GM12878 (cell line): Measurements from ENCODE around the gene ALDH1L2.

Source experiments
- EP300 ChIP-seq, 2 experiments: fragments of 150-350 bp in 1 of 2; IDR thresholded peaks; 2 replicates each; pipeline ENCODE4 v1.6.1; 2011 to 2012; ENCODE audit warnings: low read depth in 2 of 2, low read length in 2 of 2, borderline replicate concordance in 1 of 2, improper control_type of control experiment in 1 of 2, inconsistent platforms in 1 of 2; ENCODE audit not compliant: control insufficient read depth in 1 of 2
- HCFC1 ChIP-seq: fragments of 150-350 bp; IDR thresholded peaks from 2 replicates; pipeline ENCODE4 v1.6.1; 2014; ENCODE audit warnings: low read length
- MXI1 ChIP-seq: fragments of 150-350 bp; IDR thresholded peaks from 2 replicates; pipeline ENCODE4 v1.6.1; 2011; ENCODE audit warnings: low read depth, mild to moderate bottlenecking, inconsistent platforms, low read length, improper control_type of control experiment
- POLR2A ChIP-seq: IDR thresholded peaks from 2 replicates; pipeline ENCODE4 v1.6.1; 2011; ENCODE audit warnings: low read depth, mild to moderate bottlenecking, low read length
- TAF1 ChIP-seq: IDR thresholded peaks from 2 replicates; pipeline ENCODE4 v1.6.1; 2011; ENCODE audit warnings: mild to moderate bottlenecking, low read depth, low read length, borderline replicate concordance
- ZBED1 ChIP-seq: IDR thresholded peaks from 2 replicates; pipeline ENCODE4 v1.6.1; 2016; ENCODE audit warnings: borderline replicate concordance
- TF ChIP-seq, protein P1 (sequence below): IDR thresholded peaks from 2 replicates; pipeline ENCODE4 v1.6.1; 2012; ENCODE audit warnings: low read depth, low read length, improper control_type of control experiment
- TF ChIP-seq, protein P2 (sequence below): fragments of 450-650 bp; conservative IDR thresholded peaks from 2 replicates; pipeline ENCODE4 v1.6.1; 2017; ENCODE audit warnings: mild to moderate bottlenecking, moderate library complexity

DNA sequence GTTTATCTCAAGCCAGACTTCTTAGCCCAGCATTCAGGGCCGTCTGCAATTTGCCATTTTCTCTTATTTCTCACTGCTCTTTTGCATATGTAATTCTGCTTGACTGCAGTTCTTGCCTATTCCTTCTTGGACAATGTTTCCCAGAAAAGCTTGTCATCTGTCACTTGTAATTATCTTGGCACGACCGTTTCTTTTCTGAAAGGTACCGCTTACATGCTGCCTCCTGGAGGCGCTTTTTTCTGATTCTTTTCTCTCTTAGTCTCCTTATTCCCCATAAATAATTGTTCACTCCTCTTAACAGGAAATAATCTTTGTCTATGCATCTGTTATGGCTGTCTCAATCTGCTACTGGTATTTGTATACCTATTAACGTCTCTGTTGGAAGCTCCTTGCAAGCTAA lies 1.2 kb upstream of the ALDH1L2 start:
- no peak for TF ChIP-seq POLR2A
- TF ChIP-seq HCFC1, result no peak
- TF ChIP-seq, protein P1, sequence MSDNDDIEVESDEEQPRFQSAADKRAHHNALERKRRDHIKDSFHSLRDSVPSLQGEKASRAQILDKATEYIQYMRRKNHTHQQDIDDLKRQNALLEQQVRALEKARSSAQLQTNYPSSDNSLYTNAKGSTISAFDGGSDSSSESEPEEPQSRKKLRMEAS, result no peak
- TF ChIP-seq, protein P2, sequence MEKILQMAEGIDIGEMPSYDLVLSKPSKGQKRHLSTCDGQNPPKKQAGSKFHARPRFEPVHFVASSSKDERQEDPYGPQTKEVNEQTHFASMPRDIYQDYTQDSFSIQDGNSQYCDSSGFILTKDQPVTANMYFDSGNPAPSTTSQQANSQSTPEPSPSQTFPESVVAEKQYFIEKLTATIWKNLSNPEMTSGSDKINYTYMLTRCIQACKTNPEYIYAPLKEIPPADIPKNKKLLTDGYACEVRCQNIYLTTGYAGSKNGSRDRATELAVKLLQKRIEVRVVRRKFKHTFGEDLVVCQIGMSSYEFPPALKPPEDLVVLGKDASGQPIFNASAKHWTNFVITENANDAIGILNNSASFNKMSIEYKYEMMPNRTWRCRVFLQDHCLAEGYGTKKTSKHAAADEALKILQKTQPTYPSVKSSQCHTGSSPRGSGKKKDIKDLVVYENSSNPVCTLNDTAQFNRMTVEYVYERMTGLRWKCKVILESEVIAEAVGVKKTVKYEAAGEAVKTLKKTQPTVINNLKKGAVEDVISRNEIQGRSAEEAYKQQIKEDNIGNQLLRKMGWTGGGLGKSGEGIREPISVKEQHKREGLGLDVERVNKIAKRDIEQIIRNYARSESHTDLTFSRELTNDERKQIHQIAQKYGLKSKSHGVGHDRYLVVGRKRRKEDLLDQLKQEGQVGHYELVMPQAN, result no peak
- no peak for TF ChIP-seq ZBED1
- no peak for TF ChIP-seq EP300 (IDR thresholded peaks at IDR 0.05; ENCODE audit: borderline replicate concordance in 1 of 2, control insufficient read depth in 1 of 2, low read depth in 2 of 2, low read length in 2 of 2)
- TF ChIP-seq MXI1, result no peak
- no peak for TF ChIP-seq TAF1
